K562 (cell line): Measurements from ENCODE around the gene NCAM2. TPM values are rescaled to one million over a fixed set of nuclear protein-coding genes. Genes with fewer than 3 reads are reported as not detected.

Source experiments
- ATAC-seq: fragments of 200-7000 bp; cut with Tn5 transposase; 3 replicates; pipeline ENCODE4 v1.9.1; 2020; ENCODE audit warnings: moderate library complexity
- BruUV-seq: library from RNA; stranded (reverse); fragments of 400-500 nt; replicated peaks from 2 replicates; lab custom pipeline; 2021; lab: Mats Ljungman, UMichigan
- CTCF ChIA-PET: fragments of 300-600 bp; formaldehyde crosslinking; extraction: SDS; loops from one replicate; lab custom pipeline; 2021; ENCODE audit warnings: low intra/inter-chr PET ratio; lab: Yijun Ruan, JAX
- POLR2A ChIA-PET: fragments of 300-600, 350-650 bp; sonication (Branson Sonifier 250); formaldehyde crosslinking; extraction: SDS; loops from one replicate; lab custom pipeline; 2021; ENCODE audit warnings: antibody characterized with exemption, inconsistent platforms; lab: Yijun Ruan, JAX
- DNase-seq, 4 experiments: peaks; one replicate each; pipeline versions ENCODE4 v3.0.0 to v3.0.0-alpha.2; 2011 to 2018; ENCODE audit warnings: low spot score in 3 of 4, mixed read lengths in 3 of 4; ENCODE audit errors: extremely low read depth in 1 of 4
- FAIRE-seq: peaks from 2 replicates; lab custom pipeline; 2011; peaks lifted over from hg19 to GRCh38; lab: Jason Lieb, UNC
- H2AFZ ChIP-seq: 2 replicates; pipeline ENCODE4 v1.6.0; 2011; ENCODE audit warnings: low read depth, low read length, control low read depth, inconsistent platforms
- H3K27ac ChIP-seq: fragments of 200-600 bp; 3 replicates; pipeline ENCODE4 v1.8.0; 2011; ENCODE audit warnings: low read depth, mild to moderate bottlenecking, control low read depth, inconsistent platforms, low read length, moderate library complexity, mixed read lengths; ENCODE audit errors: extremely low read depth
- H3K27me3 ChIP-seq, 2 experiments: fragments of 300-600 bp in 1 of 2; 2 replicates in 1 of 2; 3 replicates in 1 of 2; pipeline versions ENCODE4 v1.6.0 to v1.8.0; 2011; ENCODE audit warnings: inconsistent platforms in 2 of 2, low read length in 2 of 2, mild to moderate bottlenecking in 1 of 2, mixed read lengths in 1 of 2, moderate library complexity in 1 of 2; ENCODE audit not compliant: control insufficient read depth in 2 of 2, insufficient read depth in 2 of 2
- H3K36me3 ChIP-seq: fragments of 300-600 bp; 3 replicates; pipeline ENCODE4 v1.8.0; 2011; ENCODE audit warnings: mild to moderate bottlenecking, low read length, inconsistent platforms; ENCODE audit not compliant: control insufficient read depth, insufficient read depth
- H3K4me1 ChIP-seq, 2 experiments: fragments of 200-600 bp in 1 of 2; replicated peaks in 1 of 2; 2 replicates in 1 of 2; 3 replicates in 1 of 2; pipeline versions ENCODE4 v1.5.1 to v1.8.0; 2011; ENCODE audit warnings: inconsistent platforms in 2 of 2, low read length in 2 of 2, mild to moderate bottlenecking in 1 of 2, mixed read lengths in 1 of 2, moderate library complexity in 1 of 2; ENCODE audit not compliant: control insufficient read depth in 2 of 2, insufficient read depth in 2 of 2
- H3K4me2 ChIP-seq: 2 replicates; pipeline ENCODE4 v1.6.1; 2011; ENCODE audit warnings: low read length, control low read depth, inconsistent platforms, mixed read lengths; ENCODE audit not compliant: insufficient read depth
- H3K4me3 ChIP-seq: fragments of 200-600 bp; sonication (generic), shearing (Covaris generic); 2 replicates; pipeline ENCODE4 v1.5.1; 2016; ENCODE audit warnings: control low read depth, inconsistent platforms
- H3K79me2 ChIP-seq: fragments of 200-600 bp; 3 replicates; pipeline ENCODE4 v1.8.0; 2011; ENCODE audit warnings: low read length, inconsistent platforms; ENCODE audit not compliant: control insufficient read depth, insufficient read depth
- H3K9ac ChIP-seq, 2 experiments: 2 replicates each; pipeline versions ENCODE4 v1.6.0 to v1.6.1; 2011; ENCODE audit warnings: low read depth in 2 of 2, low read length in 2 of 2, control low read depth in 1 of 2, inconsistent platforms in 1 of 2, mild to moderate bottlenecking in 1 of 2, mixed read lengths in 1 of 2; ENCODE audit not compliant: insufficient read depth in 1 of 2
- H3K9me1 ChIP-seq: one replicate; pipeline ENCODE4 v1.6.0; 2011; ENCODE audit warnings: inconsistent platforms, mild to moderate bottlenecking, low read length, moderate library complexity; ENCODE audit not compliant: control insufficient read depth, insufficient read depth
- H3K9me3 ChIP-seq: replicated peaks from 2 replicates; pipeline ENCODE4 v1.5.1; 2011; ENCODE audit warnings: low read depth, low read length, inconsistent platforms; ENCODE audit not compliant: control insufficient read depth, insufficient read depth
- H4K20me1 ChIP-seq: replicated peaks from 2 replicates; pipeline ENCODE4 v1.6.1; 2011; ENCODE audit warnings: low read length, inconsistent platforms, mixed read lengths; ENCODE audit not compliant: control insufficient read depth, insufficient read depth
- CAMTA2 ChIP-seq: fragments of 250-450 bp; sonication (Bioruptor Pico); conservative IDR thresholded peaks from 2 replicates; pipeline ENCODE4 v1.5.1; 2022
- CTBP1 ChIP-seq: fragments of 450-650 bp; IDR thresholded peaks from 2 replicates; pipeline ENCODE4 v1.6.1; 2016; ENCODE audit warnings: borderline replicate concordance
- ELF2 ChIP-seq: fragments of 250-450 bp; sonication (Bioruptor Pico); IDR thresholded peaks from 2 replicates; pipeline ENCODE4 v1.5.0; 2021; ENCODE audit warnings: mild to moderate bottlenecking
- HDAC6 ChIP-seq: IDR thresholded peaks from 2 replicates; pipeline ENCODE4 v1.6.1; 2012; ENCODE audit warnings: low read depth, mild to moderate bottlenecking, control low read depth, inconsistent platforms, low read length, moderate library complexity
- HEY1 ChIP-seq: fragments of 250-450 bp; sonication (Bioruptor Pico); IDR thresholded peaks from 2 replicates; pipeline ENCODE4 v1.5.0; 2020; ENCODE audit warnings: mild to moderate bottlenecking, moderate library complexity, borderline replicate concordance
- KDM4B ChIP-seq, 2 experiments: fragments of 450-650 bp in 1 of 2; sonication (generic) in 1 of 2; IDR thresholded peaks; 2 replicates each; pipeline ENCODE4 v1.6.1; 2016 to 2017; ENCODE audit warnings: borderline replicate concordance in 2 of 2, antibody characterized with exemption in 1 of 2, low read depth in 1 of 2, mild to moderate bottlenecking in 1 of 2
- MAFK ChIP-seq: IDR thresholded peaks from 2 replicates; pipeline ENCODE4 v1.6.1; 2011; ENCODE audit warnings: low read length, improper control_type of control experiment
- MEIS2 ChIP-seq: fragments of 450-650 bp; IDR thresholded peaks from 2 replicates; pipeline ENCODE4 v1.6.1; 2014; ENCODE audit warnings: mild to moderate bottlenecking; ENCODE audit not compliant: partially characterized antibody
- SMARCE1 ChIP-seq: fragments of 450-650 bp; IDR thresholded peaks from 2 replicates; pipeline ENCODE4 v1.7.1; 2016; ENCODE audit warnings: mild to moderate bottlenecking
- ZNF436 ChIP-seq: fragments of 250-450, 450-650 bp; sonication (Bioruptor Pico); formaldehyde crosslinking; IDR thresholded peaks from 2 replicates; pipeline ENCODE4 v1.7.0; 2020; ENCODE audit warnings: mild to moderate bottlenecking
- ZNF699 ChIP-seq: fragments of 250-450 bp; sonication (Bioruptor Pico); IDR thresholded peaks from 2 replicates; pipeline ENCODE4 v1.8.0; 2021; ENCODE audit warnings: mild to moderate bottlenecking, moderate library complexity; ENCODE audit not compliant: insufficient replicate concordance
- ZNF76 ChIP-seq: fragments of 250-450 bp; sonication (Bioruptor Pico); IDR thresholded peaks from 2 replicates; pipeline ENCODE4 v1.4.0; 2020; ENCODE audit warnings: mild to moderate bottlenecking, moderate library complexity, borderline replicate concordance
- WGBS: fragments of 100-300 bp; shearing (Covaris generic); methylation state at CpG from one replicate; pipeline ENCODE4 v1.1.6; 2016; ENCODE audit warnings: low coverage, mixed read lengths; ENCODE audit not compliant: insufficient coverage; ENCODE audit errors: missing lambda C conversion rate; 5-methylcytosine and 5-hydroxymethylcytosine counted together
- in situ Hi-C: fragments of 300-500 bp; cut with MboI; formaldehyde crosslinking; loops from 4 replicates; pipeline ENCODE4 v1.15.0; 2018; ENCODE audit warnings: inconsistent platforms, mixed read lengths
- intact Hi-C: fragments of 100-400 bp; cut with micrococcal nuclease; formaldehyde crosslinking; loops from 2 replicates; pipeline ENCODE4 v1.14.2; 2022
- polyA plus RNA-seq, 8 experiments: library from polyadenylated mRNA; depleted of rRNA in 4 of 8; stranded (reverse) in 5 of 8; unstranded in 3 of 8; fragments of >200 nt; fragmentation: Nextera tagmentation in 2 of 8; fragmentation: Illumina TruSeq in 1 of 8; extraction: Ambion mirVana in 2 of 8; extraction: Trizol in 1 of 8; gene quantifications; 2 replicates each; pipeline versions ENCODE4 v1.2.1 to v1.2.3, GENCODE V29; 2011 to 2014; ENCODE audit warnings: inconsistent platforms in 1 of 8, missing spikeins in 1 of 8
- total RNA-seq, 7 experiments: library from RNA; depleted of rRNA in 6 of 7; stranded (reverse); fragments of >200 nt in 6 of 7; fragmentation: Illumina TruSeq in 2 of 7; extraction: Trizol in 2 of 7; gene quantifications; 2 replicates each; pipeline versions ENCODE4 v1.2.1 to v1.2.3, GENCODE V29; 2011 to 2021; ENCODE audit warnings: low replicate concordance in 1 of 7
- TF ChIP-seq, protein P1 (sequence below): fragments of 250-450 bp; sonication (Bioruptor Pico); IDR thresholded peaks from 2 replicates; pipeline ENCODE4 v1.5.0; 2020; ENCODE audit warnings: mild to moderate bottlenecking, borderline replicate concordance
- TF ChIP-seq, protein P2 (sequence below): fragments of 250-450 bp; sonication (Bioruptor Pico); IDR thresholded peaks from 2 replicates; pipeline ENCODE4 v1.8.0; 2021; ENCODE audit warnings: mild to moderate bottlenecking, moderate library complexity

Gene NCAM2
- total and polyA plus RNA-seq, 9 of the 15 experiments (the other 6 are each of a cell fraction or from before 2014, with no cell fraction given) = 14.0 to 58.2 (median 27.8) TPM

DNA sequence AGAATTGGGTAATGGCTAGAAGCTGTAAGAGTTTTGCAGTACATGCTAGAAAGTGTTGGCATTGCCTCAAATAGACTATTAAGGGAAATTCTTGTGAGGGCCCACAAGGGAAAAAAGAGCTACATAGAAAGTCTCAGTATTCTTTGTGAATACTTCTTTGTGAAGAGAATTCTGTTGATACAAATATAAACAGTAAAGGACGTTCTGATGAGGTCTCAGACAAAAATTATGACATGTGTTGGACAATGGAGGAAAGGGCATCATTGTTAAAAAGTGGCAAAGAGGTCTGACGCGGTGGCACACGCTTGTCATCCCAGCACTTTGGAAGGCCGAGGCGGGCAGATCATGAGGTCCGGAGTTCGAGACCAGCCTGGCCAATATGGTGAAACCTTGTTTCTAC lies 458.9 kb downstream of the NCAM2 start:
- POLR2A ChIA-PET = no interaction called here
- no peak for DNase-seq
- FAIRE-seq = no peak
- TF ChIP-seq ELF2 (no peak), MEIS2 (no peak)
- ATAC-seq = no peak
- Histone ChIP-seq H3K4me2 (no peak overlapping the region), H3K79me2 (no peaks in the 10 kb centered on the region), H3K36me3 (no peaks in the 10 kb centered on the region), H3K9ac (no peak overlapping the region), H4K20me1 (no peaks in the 10 kb centered on the region), H3K9me1 (no peaks in the 10 kb centered on the region), H3K9me3 (no peaks in the 10 kb centered on the region), H2AFZ (no peak overlapping the region), H3K27me3 (no peaks in the 10 kb centered on the region), H3K4me1 (no peaks in the 10 kb centered on the region), H3K27ac (no peak overlapping the region), H3K4me3 (no peak overlapping the region)
- BruUV-seq = no TSS peak
- CTCF ChIA-PET = no interaction called here
- 91% methylated on average over 8 of the region's 8 CpGs for WGBS
- in situ Hi-C loops (no loop called here), intact Hi-C loops (no loop called here)

DNA sequence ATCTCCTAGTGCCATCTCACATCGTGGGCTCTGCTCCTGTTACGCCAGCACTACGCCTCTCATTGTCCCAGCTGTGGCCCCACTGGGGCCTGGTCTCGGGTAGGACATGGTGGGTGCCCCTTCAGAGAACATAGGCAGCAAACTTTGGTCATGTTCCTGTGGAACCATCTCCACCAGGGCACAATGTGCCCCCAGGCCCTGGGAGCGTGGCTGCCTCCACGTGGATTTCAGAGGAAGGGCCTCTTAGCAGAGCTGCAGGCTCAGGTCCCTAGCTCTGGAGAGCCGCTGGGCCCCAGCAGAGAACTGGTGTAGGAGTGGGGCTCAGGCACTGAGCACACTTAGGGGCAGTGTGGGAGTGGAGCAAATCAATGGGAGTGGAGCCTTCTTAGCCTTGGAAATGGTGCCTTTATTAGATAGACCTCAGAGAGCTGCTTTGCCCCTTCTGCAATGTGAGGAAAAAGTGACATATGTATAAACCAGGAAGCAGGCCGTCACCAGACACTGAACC lies 460.0 kb downstream of the NCAM2 start:
- no peaks in the 10 kb centered on the region for H4K20me1 ChIP-seq
- ATAC-seq (no peak; the same call in 2 of the 3 replicates), DNase-seq (no peak), FAIRE-seq (no peak)
- no peak overlapping the region for H3K4me3 ChIP-seq
- no peak overlapping the region for H3K4me2 ChIP-seq
- 90% methylated on average over 8 of the region's 8 CpGs for WGBS
- H3K27ac ChIP-seq = no peak overlapping the region
- H3K27me3 ChIP-seq = no peaks in the 10 kb centered on the region
- no peaks in the 10 kb centered on the region for H3K9me1 ChIP-seq
- intact Hi-C loops (no loop called here), in situ Hi-C loops (no loop called here)
- no peaks in the 10 kb centered on the region for H3K4me1 ChIP-seq
- CTCF ChIA-PET = no interaction called here
- no peaks in the 10 kb centered on the region for H3K9me3 ChIP-seq
- H3K9ac ChIP-seq = 0 out of 4 replicates have a peak overlapping the region, but pooled peaks of 1 of the 2 experiments have one; percentile 35
- BruUV-seq = no TSS peak
- no peak overlapping the region for H2AFZ ChIP-seq
- H3K79me2 ChIP-seq = no peaks in the 10 kb centered on the region
- POLR2A ChIA-PET = no interaction called here
- no peaks in the 10 kb centered on the region for H3K36me3 ChIP-seq
- TF ChIP-seq, protein P1, sequence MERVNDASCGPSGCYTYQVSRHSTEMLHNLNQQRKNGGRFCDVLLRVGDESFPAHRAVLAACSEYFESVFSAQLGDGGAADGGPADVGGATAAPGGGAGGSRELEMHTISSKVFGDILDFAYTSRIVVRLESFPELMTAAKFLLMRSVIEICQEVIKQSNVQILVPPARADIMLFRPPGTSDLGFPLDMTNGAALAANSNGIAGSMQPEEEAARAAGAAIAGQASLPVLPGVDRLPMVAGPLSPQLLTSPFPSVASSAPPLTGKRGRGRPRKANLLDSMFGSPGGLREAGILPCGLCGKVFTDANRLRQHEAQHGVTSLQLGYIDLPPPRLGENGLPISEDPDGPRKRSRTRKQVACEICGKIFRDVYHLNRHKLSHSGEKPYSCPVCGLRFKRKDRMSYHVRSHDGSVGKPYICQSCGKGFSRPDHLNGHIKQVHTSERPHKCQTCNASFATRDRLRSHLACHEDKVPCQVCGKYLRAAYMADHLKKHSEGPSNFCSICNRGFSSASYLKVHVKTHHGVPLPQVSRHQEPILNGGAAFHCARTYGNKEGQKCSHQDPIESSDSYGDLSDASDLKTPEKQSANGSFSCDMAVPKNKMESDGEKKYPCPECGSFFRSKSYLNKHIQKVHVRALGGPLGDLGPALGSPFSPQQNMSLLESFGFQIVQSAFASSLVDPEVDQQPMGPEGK (CRISPR knock-in tag) = no peak
- TF ChIP-seq ZNF76 (CRISPR knock-in tag) (no peak), CAMTA2 (no peak), MAFK (no peak), KDM4B (IDR thresholded peaks at IDR 0.05; ENCODE audit: borderline replicate concordance in 2 of 2, low read depth in 1 of 2) (no peak), SMARCE1 (no peak), ZNF699 (CRISPR knock-in tag) (no peak), HEY1 (no peak), HDAC6 (no peak), ZNF436 (CRISPR knock-in tag) (no peak), CTBP1 (no peak)
- TF ChIP-seq, protein P2, sequence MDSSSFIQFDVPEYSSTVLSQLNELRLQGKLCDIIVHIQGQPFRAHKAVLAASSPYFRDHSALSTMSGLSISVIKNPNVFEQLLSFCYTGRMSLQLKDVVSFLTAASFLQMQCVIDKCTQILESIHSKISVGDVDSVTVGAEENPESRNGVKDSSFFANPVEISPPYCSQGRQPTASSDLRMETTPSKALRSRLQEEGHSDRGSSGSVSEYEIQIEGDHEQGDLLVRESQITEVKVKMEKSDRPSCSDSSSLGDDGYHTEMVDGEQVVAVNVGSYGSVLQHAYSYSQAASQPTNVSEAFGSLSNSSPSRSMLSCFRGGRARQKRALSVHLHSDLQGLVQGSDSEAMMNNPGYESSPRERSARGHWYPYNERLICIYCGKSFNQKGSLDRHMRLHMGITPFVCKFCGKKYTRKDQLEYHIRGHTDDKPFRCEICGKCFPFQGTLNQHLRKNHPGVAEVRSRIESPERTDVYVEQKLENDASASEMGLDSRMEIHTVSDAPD = no peak
